ENCODE results near the gene MCTP1. TPM values are rescaled to one million over a fixed set of nuclear protein-coding genes. Genes with fewer than 3 reads are reported as not detected.

Gene MCTP1
- total and polyA plus RNA-seq, 7 experiments from 2014 or later, result 0.75 to 38.9 (median 2.3) TPM; not detected in 1

DNA sequence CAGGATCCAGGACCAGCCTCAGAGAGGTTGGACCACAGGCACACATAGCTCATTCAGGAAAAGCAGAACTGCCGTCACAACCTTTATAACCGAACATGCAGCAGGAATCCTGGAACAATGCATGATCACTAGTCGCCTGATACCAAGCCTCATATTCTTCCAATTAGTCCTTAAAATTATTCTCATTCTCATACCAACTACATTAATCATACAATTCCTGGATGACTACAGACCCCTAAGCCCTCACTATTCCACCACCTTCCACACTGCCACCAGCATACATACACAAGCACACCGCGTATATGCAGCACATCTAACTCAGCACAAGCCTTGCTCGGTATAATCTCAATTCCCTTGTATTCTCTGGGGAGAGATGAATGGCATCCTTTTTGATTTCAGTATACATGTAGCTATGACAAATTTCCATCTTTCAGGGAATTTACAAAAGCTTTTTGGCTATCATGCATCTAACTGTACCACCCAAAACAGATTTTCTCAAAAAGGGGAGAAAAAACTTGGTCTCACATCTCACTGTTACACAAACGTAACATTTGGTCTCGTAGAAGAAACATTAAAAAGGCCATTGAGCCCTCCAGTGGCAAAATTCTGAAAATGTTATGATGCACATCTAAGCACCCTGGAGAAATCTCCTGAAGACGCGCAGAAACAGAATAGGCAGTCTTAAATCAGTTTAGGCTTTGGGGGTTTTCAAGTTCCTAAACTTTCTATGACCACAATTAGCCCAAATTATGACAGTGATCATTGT, 46.2 kb downstream of the MCTP1 start:
- Mint-ChIP-seq H3K4me1 (peaks cover 0 to 5% (median 0%) of the 10 kb centered on the region in 7 donors), H3K27ac (no peak overlapping the region), H3K27me3 (peaks cover 0 to 19% (median 10%) of the 10 kb centered on the region in 5 donors), H3K9me3 (peaks cover 0 to 5% (median 0%) of the 10 kb centered on the region in 11 donors), H3K36me3 (no peaks in the 10 kb centered on the region), H3K4me3 (no peak overlapping the region)
- Histone ChIP-seq H3K27me3 (ENCODE audit: control insufficient read depth in 2 of 2, insufficient read depth in 2 of 2, low read length in 2 of 2) (peaks cover 0 to 2% of the 10 kb centered on the region in 2 donors), H3K9me3 (ENCODE audit: control insufficient read depth in 2 of 3, low read length in 3 of 3) (no peaks in the 10 kb centered on the region), H3K4me3 (ENCODE audit: low read length) (no peak overlapping the region), H3K36me3 (ENCODE audit: control insufficient read depth in 2 of 3, insufficient read depth in 3 of 3, low read length in 3 of 3) (no peaks in the 10 kb centered on the region), H3K4me1 (ENCODE audit: control insufficient read depth in 2 of 2, insufficient read depth in 2 of 2, low read length in 2 of 2) (no peaks in the 10 kb centered on the region), H3K27ac (ENCODE audit: low read depth, low read length) (no peak overlapping the region)
- DNase-seq (no peak), ATAC-seq (no peak)
- ChIA-PET CTCF (no interaction called here), POLR2A (no interaction called here)
- intact Hi-C loops (cut with micrococcal nuclease), result no loop called here

- Mint-ChIP-seq H3K27ac (no peak overlapping the region), H3K4me1 (peaks cover 0 to 3% (median 0%) of the 10 kb centered on the region in 7 donors), H3K27me3 (peaks cover 0 to 12% (median 7%) of the 10 kb centered on the region in 5 donors), H3K9me3 (peaks cover 0 to 5% (median 1%) of the 10 kb centered on the region in 11 donors), H3K4me3 (no peak overlapping the region), H3K36me3 (no peaks in the 10 kb centered on the region)
- H3K27me3 ChIP-seq (ENCODE audit: control insufficient read depth in 2 of 2, insufficient read depth in 2 of 2, low read length in 2 of 2), result peaks cover 0 to 2% of the 10 kb centered on the region in 2 donors
- H3K36me3 ChIP-seq (ENCODE audit: control insufficient read depth in 2 of 3, insufficient read depth in 3 of 3, low read length in 3 of 3), result no peaks in the 10 kb centered on the region
- CTCF ChIA-PET, result no interaction called here
- H3K27ac ChIP-seq (ENCODE audit: low read depth, low read length), result no peak overlapping the region
- ATAC-seq (no peak), DNase-seq (no peak)
- POLR2A ChIA-PET, result no interaction called here
- no peak overlapping the region for H3K4me3 ChIP-seq (ENCODE audit: low read length)
- intact Hi-C loops (cut with micrococcal nuclease), result no loop called here
- H3K9me3 ChIP-seq (ENCODE audit: control insufficient read depth in 2 of 3, low read length in 3 of 3), result no peaks in the 10 kb centered on the region
- no peaks in the 10 kb centered on the region for H3K4me1 ChIP-seq (ENCODE audit: control insufficient read depth in 2 of 2, insufficient read depth in 2 of 2, low read length in 2 of 2)
These were observed 47.6 kb downstream of the MCTP1 start for GRCh38 chr5:95237324-95237723.

DNA sequence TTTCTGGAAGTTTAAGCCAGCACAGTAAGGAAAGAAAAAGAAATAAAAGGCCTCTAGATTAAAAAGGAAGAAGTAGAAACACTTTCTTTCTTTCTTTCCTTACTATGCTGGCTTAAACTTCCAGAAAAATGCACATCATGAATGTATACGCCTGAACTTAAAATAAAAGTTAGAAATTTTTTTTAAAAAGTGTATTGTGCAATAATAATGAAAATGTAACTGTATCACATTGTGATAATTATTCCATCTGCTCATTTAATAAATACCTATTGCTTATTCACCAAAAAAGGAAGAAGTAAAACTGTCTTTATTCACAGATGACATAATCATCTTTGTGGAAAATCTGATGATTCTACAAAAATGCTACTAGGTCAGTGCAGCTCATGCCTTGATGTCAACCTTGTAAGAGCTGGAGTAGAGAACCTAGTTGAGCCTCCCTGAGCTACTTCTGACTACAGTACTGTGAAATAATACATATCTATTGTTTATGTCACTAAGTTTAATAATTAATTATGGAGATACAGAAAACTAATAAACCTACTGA, 49.4 kb downstream of the MCTP1 start:
- Mint-ChIP-seq H3K27ac (no peak overlapping the region), H3K27me3 (peaks cover 1 to 12% (median 7%) of the 10 kb centered on the region in 5 donors), H3K9me3 (peaks cover 0 to 14% (median 2%) of the 10 kb centered on the region in 11 donors), H3K4me1 (no peaks in the 10 kb centered on the region), H3K36me3 (no peaks in the 10 kb centered on the region), H3K4me3 (no peak overlapping the region)
- no peak overlapping the region for H3K4me3 ChIP-seq (ENCODE audit: low read length)
- intact Hi-C loops (cut with micrococcal nuclease), result no loop called here
- ChIA-PET CTCF (no interaction called here), POLR2A (no interaction called here)
- H3K36me3 ChIP-seq (ENCODE audit: control insufficient read depth in 2 of 3, insufficient read depth in 3 of 3, low read length in 3 of 3), result no peaks in the 10 kb centered on the region
- ATAC-seq (no peak), DNase-seq (no peak)
- no peaks in the 10 kb centered on the region for H3K4me1 ChIP-seq (ENCODE audit: control insufficient read depth in 2 of 2, insufficient read depth in 2 of 2, low read length in 2 of 2)
- no peaks in the 10 kb centered on the region for H3K9me3 ChIP-seq (ENCODE audit: control insufficient read depth in 2 of 3, low read length in 3 of 3)
- no peak overlapping the region for H3K27ac ChIP-seq (ENCODE audit: low read depth, low read length)
- H3K27me3 ChIP-seq (ENCODE audit: control insufficient read depth in 2 of 2, insufficient read depth in 2 of 2, low read length in 2 of 2), result no peaks in the 10 kb centered on the region

DNA sequence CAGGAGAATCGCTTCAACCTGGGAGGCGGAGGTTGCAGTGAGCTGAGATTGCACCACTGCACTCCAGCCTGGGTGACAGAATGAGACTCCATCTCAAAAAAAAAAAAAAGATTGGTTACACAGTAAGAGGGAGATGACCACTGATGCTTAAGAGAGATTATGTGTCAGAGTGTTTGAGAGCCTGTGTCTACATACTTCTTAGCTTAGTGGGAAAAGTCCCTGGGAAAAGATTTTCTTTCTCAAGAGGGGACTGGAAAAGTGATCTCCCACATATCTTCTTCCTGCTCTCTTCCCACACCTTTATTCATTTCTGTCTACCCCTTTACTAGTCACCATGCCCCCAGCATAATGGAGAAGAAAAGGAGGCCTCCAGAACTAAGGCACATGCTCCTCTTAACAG, 55.2 kb downstream of the MCTP1 start:
- Mint-ChIP-seq H3K4me1 (no peaks in the 10 kb centered on the region), H3K27ac (no peak overlapping the region), H3K36me3 (no peaks in the 10 kb centered on the region), H3K9me3 (peaks cover 0 to 14% (median 1%) of the 10 kb centered on the region in 11 donors), H3K27me3 (peaks cover 0 to 11% (median 1%) of the 10 kb centered on the region in 5 donors), H3K4me3 (no peak overlapping the region)
- intact Hi-C loops (cut with micrococcal nuclease), result no loop called here
- no peaks in the 10 kb centered on the region for H3K27me3 ChIP-seq (ENCODE audit: control insufficient read depth in 2 of 2, insufficient read depth in 2 of 2, low read length in 2 of 2)
- H3K27ac ChIP-seq (ENCODE audit: low read depth, low read length), result no peak overlapping the region
- ChIA-PET POLR2A (no interaction called here), CTCF (no interaction called here)
- ATAC-seq (no peak), DNase-seq (no peak)
- no peak overlapping the region for H3K4me3 ChIP-seq (ENCODE audit: low read length)
- H3K36me3 ChIP-seq (ENCODE audit: control insufficient read depth in 2 of 3, insufficient read depth in 3 of 3, low read length in 3 of 3), result no peaks in the 10 kb centered on the region
- no peaks in the 10 kb centered on the region for H3K9me3 ChIP-seq (ENCODE audit: control insufficient read depth in 2 of 3, low read length in 3 of 3)
- no peaks in the 10 kb centered on the region for H3K4me1 ChIP-seq (ENCODE audit: control insufficient read depth in 2 of 2, insufficient read depth in 2 of 2, low read length in 2 of 2)

GRCh38 chr5:95224701-95225459, 60.0 kb downstream of the MCTP1 start:
- intact Hi-C loops (cut with micrococcal nuclease), result no loop called here
- DNase-seq (no peak), ATAC-seq (no peak)
- Histone ChIP-seq H3K9me3 (ENCODE audit: control insufficient read depth in 2 of 3, low read length in 3 of 3) (no peaks in the 10 kb centered on the region), H3K27me3 (ENCODE audit: control insufficient read depth in 2 of 2, insufficient read depth in 2 of 2, low read length in 2 of 2) (no peaks in the 10 kb centered on the region), H3K27ac (ENCODE audit: low read depth, low read length) (no peak overlapping the region), H3K4me1 (ENCODE audit: control insufficient read depth in 2 of 2, insufficient read depth in 2 of 2, low read length in 2 of 2) (no peaks in the 10 kb centered on the region), H3K4me3 (ENCODE audit: low read length) (no peak overlapping the region), H3K36me3 (ENCODE audit: control insufficient read depth in 2 of 3, insufficient read depth in 3 of 3, low read length in 3 of 3) (no peaks in the 10 kb centered on the region)
- H3K4me3 Mint-ChIP-seq, result no peak overlapping the region
- H3K27me3 Mint-ChIP-seq, result peaks cover 0 to 11% (median 0%) of the 10 kb centered on the region in 5 donors
- no peaks in the 10 kb centered on the region for H3K4me1 Mint-ChIP-seq
- H3K36me3 Mint-ChIP-seq, result no peaks in the 10 kb centered on the region
- ChIA-PET POLR2A (no interaction called here), CTCF (no interaction called here)
- no peak overlapping the region for H3K27ac Mint-ChIP-seq
- H3K9me3 Mint-ChIP-seq, result no peaks in the 10 kb centered on the region

- POLR2A ChIA-PET, result no interaction called here
- no peaks in the 10 kb centered on the region for H3K9me3 Mint-ChIP-seq
- CTCF ChIA-PET, result no interaction called here
- no peaks in the 10 kb centered on the region for H3K9me3 ChIP-seq (ENCODE audit: control insufficient read depth in 2 of 3, low read length in 3 of 3)
- no peak overlapping the region for H3K27ac ChIP-seq (ENCODE audit: low read depth, low read length)
- H3K27me3 ChIP-seq (ENCODE audit: control insufficient read depth in 2 of 2, insufficient read depth in 2 of 2, low read length in 2 of 2), result no peaks in the 10 kb centered on the region
- no peaks in the 10 kb centered on the region for H3K36me3 ChIP-seq (ENCODE audit: control insufficient read depth in 2 of 3, insufficient read depth in 3 of 3, low read length in 3 of 3)
- H3K27me3 Mint-ChIP-seq, result peaks cover 0 to 11% (median 0%) of the 10 kb centered on the region in 5 donors
- DNase-seq (no peak), ATAC-seq (no peak)
- no peaks in the 10 kb centered on the region for H3K4me1 Mint-ChIP-seq
- H3K4me3 Mint-ChIP-seq, result no peak overlapping the region
- H3K4me1 ChIP-seq (ENCODE audit: control insufficient read depth in 2 of 2, insufficient read depth in 2 of 2, low read length in 2 of 2), result no peaks in the 10 kb centered on the region
- H3K36me3 Mint-ChIP-seq, result no peaks in the 10 kb centered on the region
- no peak overlapping the region for H3K4me3 ChIP-seq (ENCODE audit: low read length)
- intact Hi-C loops (cut with micrococcal nuclease), result no loop called here
- no peak overlapping the region for H3K27ac Mint-ChIP-seq
These were observed 61.2 kb downstream of the MCTP1 start for GRCh38 chr5:95223566-95224258.

All from naive thymus-derived CD4-positive, alpha-beta T cell (primary cell).